Epithelial cell of proximal tubule (primary cell): Measurements from ENCODE around the gene COL16A1. TPM values are rescaled to one million over a fixed set of nuclear protein-coding genes. Genes with fewer than 3 reads are reported as not detected.

Source experiments
- DNase-seq: peaks from one replicate; pipeline ENCODE4 v3.0.0-alpha.2; 2011; ENCODE audit warnings: low read depth
- H3K4me3 ChIP-seq: 2 replicates; pipeline ENCODE4 v1.5.1; 2011; ENCODE audit warnings: low read depth, mild to moderate bottlenecking, low read length
- CTCF ChIP-seq: conservative IDR thresholded peaks from 2 replicates; pipeline ENCODE4 v1.5.1; 2012; ENCODE audit warnings: low read depth, mild to moderate bottlenecking, low read length
- total RNA-seq: library from RNA; depleted of rRNA; stranded (reverse); fragments of >200 nt; gene quantifications from 2 replicates; pipeline ENCODE4 v1.2.3, GENCODE V29; 2015

Gene COL16A1
- total RNA-seq, 1 donor from 2014 or later, result 5.3 TPM

DNA sequence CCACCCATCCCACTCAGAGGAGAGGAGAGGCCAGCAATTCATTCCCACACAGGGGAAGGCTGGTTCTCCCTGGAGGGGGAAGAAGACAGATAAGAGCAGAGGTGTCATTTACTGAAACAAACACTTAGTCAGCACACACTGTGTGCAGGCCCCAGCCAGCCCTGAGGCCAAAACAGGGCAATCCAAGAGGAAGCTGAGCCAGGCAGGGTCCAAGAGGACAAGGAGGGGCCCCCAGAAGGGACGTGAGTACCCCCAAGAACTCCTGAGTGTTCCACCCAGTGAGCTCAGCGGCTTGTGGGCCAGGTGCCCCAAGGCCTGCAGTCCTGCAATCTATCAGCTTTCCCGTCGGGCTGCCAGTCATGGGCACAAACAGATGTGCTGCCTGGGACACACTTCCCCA lies 44.5 kb upstream of the COL16A1 start:
- no peak for DNase-seq
- no peak for TF ChIP-seq CTCF
- H3K4me3 ChIP-seq, result no peak overlapping the region

GRCh38 chr1:31747304-31747703 lies 43.5 kb upstream of the COL16A1 start:
- no peak overlapping the region for H3K4me3 ChIP-seq
- no peak for TF ChIP-seq CTCF
- no peak for DNase-seq

DNA sequence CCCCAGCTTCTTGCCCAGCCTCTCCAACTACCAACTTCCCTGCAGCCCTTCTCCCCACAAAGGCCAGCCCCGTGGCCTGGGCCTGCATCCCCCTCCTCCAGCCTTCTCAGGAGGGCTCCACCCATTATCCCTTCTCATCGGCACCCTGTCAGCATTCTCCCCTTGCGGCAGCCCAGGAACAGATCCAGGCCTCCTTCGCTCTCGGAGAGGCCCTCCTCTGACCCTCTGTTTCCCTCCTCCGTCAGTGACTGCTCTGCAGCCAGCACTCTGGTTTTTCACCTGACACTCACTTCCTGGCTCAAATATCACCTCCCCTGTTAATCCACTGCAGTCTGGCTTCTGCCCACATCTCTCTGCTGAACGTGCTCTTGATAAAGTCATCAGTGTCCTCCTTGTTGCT lies 42.9 kb upstream of the COL16A1 start:
- no peak for TF ChIP-seq CTCF
- no peak for DNase-seq
- no peak overlapping the region for H3K4me3 ChIP-seq

- DNase-seq, result no peak
- TF ChIP-seq CTCF, result no peak
- no peak overlapping the region for H3K4me3 ChIP-seq
Observed at GRCh38 chr1:31745946-31746670, 42.3 kb upstream of the COL16A1 start.

- no peak for DNase-seq
- H3K4me3 ChIP-seq, result no peak overlapping the region
Observed at GRCh38 chr1:31745096-31745945, 41.5 kb upstream of the COL16A1 start.

DNA sequence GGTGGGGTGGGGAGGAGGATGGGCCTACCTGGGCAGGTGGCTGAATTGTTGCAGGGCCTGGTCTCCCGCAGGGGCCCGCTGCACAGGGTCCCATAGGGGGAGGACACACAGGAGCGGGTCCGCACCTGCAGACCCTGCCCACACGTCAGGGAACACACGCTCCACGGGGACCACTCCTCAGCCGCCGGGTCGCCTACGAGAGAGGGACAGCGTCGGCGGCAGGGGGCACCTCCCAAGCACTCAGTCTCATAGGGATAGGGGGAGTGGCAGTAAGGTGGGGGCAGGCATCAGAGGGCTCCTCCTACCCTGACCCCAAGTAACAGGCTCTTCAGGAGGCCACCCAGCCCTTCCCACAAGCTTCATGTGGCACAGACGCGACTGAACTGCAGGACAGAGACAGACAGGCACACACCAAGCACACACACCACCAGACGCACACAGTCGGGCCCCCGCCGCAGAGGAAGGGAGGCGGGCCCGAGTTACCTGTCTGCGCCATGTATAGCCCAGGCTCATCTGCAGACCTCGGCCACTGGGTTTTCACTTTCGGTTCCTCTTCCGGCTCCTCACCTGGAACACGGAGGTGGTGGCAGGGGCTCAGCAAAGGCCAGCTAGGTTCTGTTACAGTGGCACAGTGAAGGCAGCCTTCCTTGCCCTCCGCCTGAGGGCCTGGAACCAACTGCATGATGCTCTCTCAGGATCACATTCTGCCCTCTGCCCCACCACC lies 40.5 kb upstream of the COL16A1 start:
- no peak for DNase-seq
- no peak overlapping the region for H3K4me3 ChIP-seq
- TF ChIP-seq CTCF, result no peak

More at GRCh38 chr1:31745096-31745945, 41.5 kb upstream of the COL16A1 start:
- TF ChIP-seq CTCF, result peak; percentile 89
